ENCODE results near the gene RASGRF2.

The RASGRF2 gene

DNA sequence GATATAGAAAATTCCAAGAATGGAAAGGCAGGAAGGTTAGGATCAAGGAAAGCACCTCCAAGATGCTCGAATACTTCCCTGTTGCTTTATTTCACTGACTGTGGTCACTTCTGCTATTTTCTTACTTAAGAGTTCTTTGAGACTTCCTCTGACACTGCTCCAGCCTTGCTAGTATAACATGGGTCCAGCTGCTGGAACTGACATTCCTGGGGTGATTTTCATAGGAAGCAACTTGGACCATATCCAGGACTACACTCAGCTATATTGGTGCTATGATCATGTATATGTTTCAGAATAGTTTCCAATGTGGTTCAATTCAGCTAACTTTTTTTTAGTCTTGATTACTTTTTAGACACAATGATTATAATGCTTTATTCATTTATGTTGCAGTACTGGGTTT, 191.4 kb downstream of the RASGRF2 start:
- TF ChIP-seq, protein P1, sequence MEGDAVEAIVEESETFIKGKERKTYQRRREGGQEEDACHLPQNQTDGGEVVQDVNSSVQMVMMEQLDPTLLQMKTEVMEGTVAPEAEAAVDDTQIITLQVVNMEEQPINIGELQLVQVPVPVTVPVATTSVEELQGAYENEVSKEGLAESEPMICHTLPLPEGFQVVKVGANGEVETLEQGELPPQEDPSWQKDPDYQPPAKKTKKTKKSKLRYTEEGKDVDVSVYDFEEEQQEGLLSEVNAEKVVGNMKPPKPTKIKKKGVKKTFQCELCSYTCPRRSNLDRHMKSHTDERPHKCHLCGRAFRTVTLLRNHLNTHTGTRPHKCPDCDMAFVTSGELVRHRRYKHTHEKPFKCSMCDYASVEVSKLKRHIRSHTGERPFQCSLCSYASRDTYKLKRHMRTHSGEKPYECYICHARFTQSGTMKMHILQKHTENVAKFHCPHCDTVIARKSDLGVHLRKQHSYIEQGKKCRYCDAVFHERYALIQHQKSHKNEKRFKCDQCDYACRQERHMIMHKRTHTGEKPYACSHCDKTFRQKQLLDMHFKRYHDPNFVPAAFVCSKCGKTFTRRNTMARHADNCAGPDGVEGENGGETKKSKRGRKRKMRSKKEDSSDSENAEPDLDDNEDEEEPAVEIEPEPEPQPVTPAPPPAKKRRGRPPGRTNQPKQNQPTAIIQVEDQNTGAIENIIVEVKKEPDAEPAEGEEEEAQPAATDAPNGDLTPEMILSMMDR (conservative IDR thresholded peaks at IDR 0.05; ENCODE audit: low read length): no peak
- no peak for TF ChIP-seq EZH2phosphoT487 (IDR thresholded peaks at IDR 0.05; ENCODE audit: borderline replicate concordance)
- no peak overlapping the region for H3K9ac ChIP-seq (ENCODE audit: low read depth, low read length, poor library complexity, severe bottlenecking)
- H3F3A ChIP-seq (ENCODE audit: low read depth): no peaks in the 10 kb centered on the region
- H3K9me3 ChIP-seq (ENCODE audit: insufficient read depth, low read depth, low read length): no peaks in the 10 kb centered on the region
- H4K20me1 ChIP-seq (ENCODE audit: insufficient read depth, low read length, poor library complexity, severe bottlenecking): no peaks in the 10 kb centered on the region
- no peak overlapping the region for H3K4me3 ChIP-seq (ENCODE audit: low read length, poor library complexity, severe bottlenecking)
- no peaks in the 10 kb centered on the region for H3K27me3 ChIP-seq (ENCODE audit: insufficient read depth, low read length, poor library complexity, severe bottlenecking)
- no peaks in the 10 kb centered on the region for H3K9me2 ChIP-seq (replicated peaks; ENCODE audit: low read depth, low read length)
- H2AFZ ChIP-seq (ENCODE audit: low read length): no peak overlapping the region
- no peaks in the 10 kb centered on the region for H3K79me2 ChIP-seq (ENCODE audit: insufficient read depth, low read length)
- H3K4me1 ChIP-seq (ENCODE audit: insufficient read depth, low read length, poor library complexity, severe bottlenecking): peaks cover 18% of the 10 kb centered on the region
- H3K4me2 ChIP-seq (ENCODE audit: low read depth, low read length, poor library complexity, severe bottlenecking): no peak overlapping the region
- no peaks in the 10 kb centered on the region for H3K36me3 ChIP-seq (ENCODE audit: insufficient read depth, low read length)

DNA sequence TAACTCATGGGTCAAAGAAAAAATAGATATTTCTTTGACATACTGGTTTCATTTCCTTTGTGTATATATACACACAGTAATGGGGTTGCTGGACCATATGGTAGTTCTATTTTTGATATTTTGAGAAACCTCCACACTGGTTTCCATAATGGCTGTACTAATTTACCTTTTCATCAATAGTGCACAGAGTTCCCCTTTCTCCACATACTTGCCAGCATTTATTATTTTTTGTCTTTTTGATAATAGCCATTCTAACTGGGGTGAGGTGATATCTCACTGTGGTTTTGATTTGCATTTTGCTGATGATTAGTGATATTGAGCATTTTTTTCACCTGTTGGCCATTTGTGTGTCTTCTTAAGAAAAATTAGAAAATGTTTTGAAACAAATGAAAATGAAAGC, 194.6 kb downstream of the RASGRF2 start:
- no peak for TF ChIP-seq EZH2phosphoT487 (IDR thresholded peaks at IDR 0.05; ENCODE audit: borderline replicate concordance)
- TF ChIP-seq, protein P1 (conservative IDR thresholded peaks at IDR 0.05; ENCODE audit: low read length): no peak
- H3K4me1 ChIP-seq (ENCODE audit: insufficient read depth, low read length, poor library complexity, severe bottlenecking): no peaks in the 10 kb centered on the region
- no peak overlapping the region for H3K4me3 ChIP-seq (ENCODE audit: low read length, poor library complexity, severe bottlenecking)
- no peaks in the 10 kb centered on the region for H3K79me2 ChIP-seq (ENCODE audit: insufficient read depth, low read length)
- H3K9ac ChIP-seq (ENCODE audit: low read depth, low read length, poor library complexity, severe bottlenecking): no peak overlapping the region
- H2AFZ ChIP-seq (ENCODE audit: low read length): no peak overlapping the region
- H3K9me2 ChIP-seq (replicated peaks; ENCODE audit: low read depth, low read length): no peaks in the 10 kb centered on the region
- no peaks in the 10 kb centered on the region for H3K9me3 ChIP-seq (ENCODE audit: insufficient read depth, low read depth, low read length)
- H3K4me2 ChIP-seq (ENCODE audit: low read depth, low read length, poor library complexity, severe bottlenecking): no peak overlapping the region
- H3K27me3 ChIP-seq (ENCODE audit: insufficient read depth, low read length, poor library complexity, severe bottlenecking): no peaks in the 10 kb centered on the region
- no peaks in the 10 kb centered on the region for H3F3A ChIP-seq (ENCODE audit: low read depth)
- H3K36me3 ChIP-seq (ENCODE audit: insufficient read depth, low read length): no peaks in the 10 kb centered on the region
- H4K20me1 ChIP-seq (ENCODE audit: insufficient read depth, low read length, poor library complexity, severe bottlenecking): no peaks in the 10 kb centered on the region

- H2AFZ ChIP-seq (ENCODE audit: low read length): no peak overlapping the region
- no peaks in the 10 kb centered on the region for H3K9me2 ChIP-seq (replicated peaks; ENCODE audit: low read depth, low read length)
- no peaks in the 10 kb centered on the region for H3K4me1 ChIP-seq (ENCODE audit: insufficient read depth, low read length, poor library complexity, severe bottlenecking)
- no peaks in the 10 kb centered on the region for H3K9me3 ChIP-seq (ENCODE audit: insufficient read depth, low read depth, low read length)
- TF ChIP-seq, protein P1 (conservative IDR thresholded peaks at IDR 0.05; ENCODE audit: low read length): no peak
- TF ChIP-seq EZH2phosphoT487 (IDR thresholded peaks at IDR 0.05; ENCODE audit: borderline replicate concordance): no peak
- H4K20me1 ChIP-seq (ENCODE audit: insufficient read depth, low read length, poor library complexity, severe bottlenecking): no peaks in the 10 kb centered on the region
- no peak overlapping the region for H3K4me2 ChIP-seq (ENCODE audit: low read depth, low read length, poor library complexity, severe bottlenecking)
- no peaks in the 10 kb centered on the region for H3K79me2 ChIP-seq (ENCODE audit: insufficient read depth, low read length)
- no peaks in the 10 kb centered on the region for H3F3A ChIP-seq (ENCODE audit: low read depth)
- no peak overlapping the region for H3K9ac ChIP-seq (ENCODE audit: low read depth, low read length, poor library complexity, severe bottlenecking)
- H3K4me3 ChIP-seq (ENCODE audit: low read length, poor library complexity, severe bottlenecking): no peak overlapping the region
- no peaks in the 10 kb centered on the region for H3K36me3 ChIP-seq (ENCODE audit: insufficient read depth, low read length)
- H3K27me3 ChIP-seq (ENCODE audit: insufficient read depth, low read length, poor library complexity, severe bottlenecking): no peaks in the 10 kb centered on the region
These were observed 196.6 kb downstream of the RASGRF2 start for GRCh38 chr5:81156732-81157131.

All from Loucy (cell line).